Glutamatergic neuron (in vitro differentiated cells): ENCODE data around the gene OR2T27. TPM values are rescaled to one million over a fixed set of nuclear protein-coding genes. Genes with fewer than 3 reads are reported as not detected.

Source experiments
- DNase-seq: peaks from one replicate; pipeline ENCODE4 v3.0.0; 2022
- H3K27ac Mint-ChIP-seq: one replicate; pipeline ENCODE4 v1.8.0; 2020; ENCODE audit warnings: mild to moderate bottlenecking, mixed read lengths, inconsistent platforms; ENCODE audit not compliant: unreplicated experiment
- H3K27me3 Mint-ChIP-seq: one replicate; pipeline ENCODE4 v1.8.0; 2020; ENCODE audit warnings: mild to moderate bottlenecking, moderate library complexity, mixed read lengths, inconsistent platforms; ENCODE audit not compliant: unreplicated experiment
- H3K36me3 Mint-ChIP-seq: one replicate; pipeline ENCODE4 v1.8.0; 2020; ENCODE audit warnings: mild to moderate bottlenecking, mixed read lengths, inconsistent platforms; ENCODE audit not compliant: unreplicated experiment
- H3K4me1 Mint-ChIP-seq: one replicate; pipeline ENCODE4 v1.8.0; 2020; ENCODE audit warnings: mild to moderate bottlenecking, low read depth, mixed read lengths, inconsistent platforms; ENCODE audit not compliant: unreplicated experiment
- H3K4me3 Mint-ChIP-seq: one replicate; pipeline ENCODE4 v1.8.0; 2020; ENCODE audit warnings: mild to moderate bottlenecking, mixed read lengths, inconsistent platforms; ENCODE audit not compliant: unreplicated experiment
- H3K9me3 Mint-ChIP-seq: one replicate; pipeline ENCODE4 v1.8.0; 2020; ENCODE audit warnings: mild to moderate bottlenecking, moderate library complexity, mixed read lengths, inconsistent platforms; ENCODE audit not compliant: unreplicated experiment
- CTCF ChIP-seq: fragments of 200-600 bp; sonication (generic); IDR thresholded peaks from one replicate; pipeline ENCODE4 v1.5.0; 2021; ENCODE audit not compliant: partially characterized antibody, unreplicated experiment
- total RNA-seq: library from RNA; stranded (reverse); fragmentation: NEBNext Ultra II Directional; extraction: Animal tissue kit (Norgen Biotek cat#: 25700); gene quantifications from one replicate; pipeline ENCODE4 v1.2.1, GENCODE V29; 2021; ENCODE audit not compliant: unreplicated experiment

OR2T27 gene
- total RNA-seq, 1 donor from 2014 or later, result not detected

GRCh38 chr1:248625166-248625565 lies 30.2 kb downstream of the OR2T27 start:
- Mint-ChIP-seq H3K4me3 (no peak overlapping the region), H3K27me3 (no peaks in the 10 kb centered on the region), H3K36me3 (no peaks in the 10 kb centered on the region), H3K9me3 (peaks cover 6% of the 10 kb centered on the region), H3K4me1 (no peaks in the 10 kb centered on the region), H3K27ac (no peak overlapping the region)
- TF ChIP-seq CTCF, result no peak
- DNase-seq, result no peak

GRCh38 chr1:248622570-248623001 lies 32.7 kb downstream of the OR2T27 start:
- no peaks in the 10 kb centered on the region for H3K4me1 Mint-ChIP-seq
- H3K27ac Mint-ChIP-seq, result no peak overlapping the region
- no peaks in the 10 kb centered on the region for H3K36me3 Mint-ChIP-seq
- no peaks in the 10 kb centered on the region for H3K27me3 Mint-ChIP-seq
- DNase-seq, result no peak
- no peak overlapping the region for H3K4me3 Mint-ChIP-seq
- no peaks in the 10 kb centered on the region for H3K9me3 Mint-ChIP-seq
- TF ChIP-seq CTCF, result no peak

- Mint-ChIP-seq H3K9me3 (no peaks in the 10 kb centered on the region), H3K27ac (no peak overlapping the region), H3K4me3 (no peak overlapping the region), H3K27me3 (no peaks in the 10 kb centered on the region), H3K36me3 (no peaks in the 10 kb centered on the region), H3K4me1 (no peaks in the 10 kb centered on the region)
- no peak for DNase-seq
- no peak for TF ChIP-seq CTCF
Measured at GRCh38 chr1:248621770-248622169, 33.6 kb downstream of the OR2T27 start.

- Mint-ChIP-seq H3K36me3 (no peaks in the 10 kb centered on the region), H3K27me3 (no peaks in the 10 kb centered on the region), H3K4me3 (no peak overlapping the region), H3K4me1 (no peaks in the 10 kb centered on the region), H3K27ac (no peak overlapping the region), H3K9me3 (peaks cover 1% of the 10 kb centered on the region)
- no peak for DNase-seq
- TF ChIP-seq CTCF, result no peak
Measured at GRCh38 chr1:248618878-248619277, 36.5 kb downstream of the OR2T27 start.

- TF ChIP-seq CTCF, result no peak
- no peak for DNase-seq
- Mint-ChIP-seq H3K4me3 (no peak overlapping the region), H3K36me3 (no peaks in the 10 kb centered on the region), H3K9me3 (peaks cover 2% of the 10 kb centered on the region), H3K27ac (no peak overlapping the region), H3K27me3 (no peaks in the 10 kb centered on the region), H3K4me1 (no peaks in the 10 kb centered on the region)
Measured at GRCh38 chr1:248618119-248618518, 37.2 kb downstream of the OR2T27 start.
